Non-pigmented ciliary epithelial cell (primary cell): ENCODE data around the gene RAB21.
A peak's percentile ranks its signal among the peaks of the same experiment; 100 is the strongest.
"Not testable (repeated sequence)": the region's sequence is repeated elsewhere in the genome, so short reads cannot be mapped to it uniquely, and the experiment has no call there.

ENCODE experiments used
- DNase-seq: peaks from one replicate; pipeline ENCODE4 v3.0.0-alpha.2; 2010; ENCODE audit warnings: low read depth

Gene RAB21

GRCh38 chr12:71799106-71799505 is 44.4 kb downstream of the RAB21 start:
- DNase-seq, result no peak

DNA sequence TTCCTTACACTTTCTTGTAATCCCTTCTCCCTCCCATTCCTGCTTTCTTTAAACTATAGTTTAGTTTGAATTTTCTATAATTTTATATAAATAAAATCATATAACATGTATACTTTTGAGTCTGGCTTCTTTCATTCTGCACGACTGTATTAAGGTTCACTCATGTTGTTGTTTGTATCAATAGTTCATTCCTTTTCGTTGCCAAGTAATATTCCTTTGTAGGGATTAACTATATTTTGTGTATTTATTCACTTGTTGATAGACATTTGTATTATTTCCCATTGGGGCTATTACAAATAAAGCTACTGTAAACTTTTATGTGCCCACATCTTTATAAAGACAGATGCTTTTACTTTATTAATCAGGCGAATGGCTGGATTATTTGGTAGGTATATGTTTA is 45.5 kb downstream of the RAB21 start:
- DNase-seq, result no peak

GRCh38 chr12:71804505-71804904 is 49.8 kb downstream of the RAB21 start:
- DNase-seq, result no peak

DNA sequence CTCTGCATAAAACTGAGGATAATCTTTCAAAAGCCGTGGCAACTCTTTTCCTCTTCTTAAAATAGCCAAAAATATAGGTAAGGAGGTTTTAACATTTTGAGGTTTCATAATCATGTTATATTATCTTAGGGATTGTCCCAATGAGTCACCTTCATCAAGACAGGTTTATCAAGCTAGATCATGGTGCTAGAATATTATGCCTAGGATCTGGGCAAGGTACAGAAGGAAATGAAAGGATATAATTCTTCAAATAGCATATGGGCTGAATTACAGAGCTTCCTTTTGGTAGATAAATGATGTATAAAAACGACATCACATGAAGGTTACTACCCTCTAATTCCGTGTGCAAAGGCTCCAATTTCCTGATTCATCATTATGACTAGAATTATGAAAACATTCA is 56.3 kb downstream of the RAB21 start:
- no peak for DNase-seq

- DNase-seq, result not testable (repeated sequence)
These were observed 60.6 kb downstream of the RAB21 start for GRCh38 chr12:71815242-71815641.

DNA sequence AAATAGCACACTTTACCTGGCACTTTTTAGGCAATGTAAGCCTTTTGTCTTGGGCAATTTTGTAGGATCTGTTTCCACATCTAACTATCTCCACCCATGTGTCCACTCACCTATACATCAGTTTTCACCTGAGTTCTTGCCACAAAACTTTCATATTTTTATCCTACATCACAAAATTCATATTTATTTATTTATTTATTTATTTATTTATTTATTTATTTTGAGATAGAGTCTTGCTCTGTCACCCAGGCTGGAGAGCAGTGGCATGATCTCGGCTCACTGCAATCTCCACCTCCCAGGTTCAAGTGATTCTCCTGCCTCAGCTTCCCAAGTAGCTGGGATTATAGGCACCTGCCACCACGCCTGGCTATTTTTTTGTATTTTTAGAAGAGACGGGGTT is 67.4 kb downstream of the RAB21 start:
- not testable (repeated sequence) for DNase-seq

- DNase-seq, result no peak
These were observed 74.2 kb downstream of the RAB21 start for GRCh38 chr12:71828813-71829212.

GRCh38 chr12:71837356-71837755 is 82.7 kb downstream of the RAB21 start:
- no peak for DNase-seq

DNA sequence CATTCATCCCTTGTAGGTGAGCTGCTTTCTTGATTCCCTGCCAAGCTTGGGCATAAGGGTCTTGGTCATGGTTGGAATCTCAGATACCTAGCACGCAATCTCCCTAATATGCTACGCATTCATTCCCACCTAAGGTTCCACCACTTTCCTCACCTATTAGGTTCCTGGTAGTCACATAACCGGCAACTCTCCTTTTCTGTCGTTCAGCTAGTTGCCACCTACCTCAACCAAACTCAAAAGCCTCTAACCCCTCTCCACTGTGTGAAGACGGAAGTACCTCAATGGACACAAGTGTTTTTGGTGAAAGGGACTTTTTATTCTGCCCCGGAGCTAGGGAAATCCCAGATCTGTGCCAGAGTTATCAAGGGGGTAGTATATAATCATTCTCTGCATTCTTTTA is 83.6 kb downstream of the RAB21 start:
- no peak for DNase-seq

DNA sequence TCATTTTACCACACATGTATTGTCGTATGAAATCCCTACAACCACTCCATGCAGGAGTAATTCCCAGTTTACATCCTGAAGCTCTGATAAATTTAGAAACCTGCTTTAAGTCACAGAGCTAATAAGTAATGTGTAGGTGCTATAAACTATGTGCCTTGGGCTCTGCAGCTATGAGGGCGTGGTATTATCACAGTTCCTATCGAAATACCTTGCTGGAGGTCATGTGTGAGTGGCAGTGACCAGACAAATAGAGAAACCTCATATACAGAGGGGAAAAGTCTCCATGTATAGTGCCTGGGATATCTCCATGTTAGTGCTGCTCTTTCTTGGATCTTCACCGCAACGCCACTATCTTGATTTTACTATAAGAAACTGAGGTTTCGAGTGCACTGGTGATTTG is 84.0 kb downstream of the RAB21 start:
- DNase-seq, result no peak

DNA sequence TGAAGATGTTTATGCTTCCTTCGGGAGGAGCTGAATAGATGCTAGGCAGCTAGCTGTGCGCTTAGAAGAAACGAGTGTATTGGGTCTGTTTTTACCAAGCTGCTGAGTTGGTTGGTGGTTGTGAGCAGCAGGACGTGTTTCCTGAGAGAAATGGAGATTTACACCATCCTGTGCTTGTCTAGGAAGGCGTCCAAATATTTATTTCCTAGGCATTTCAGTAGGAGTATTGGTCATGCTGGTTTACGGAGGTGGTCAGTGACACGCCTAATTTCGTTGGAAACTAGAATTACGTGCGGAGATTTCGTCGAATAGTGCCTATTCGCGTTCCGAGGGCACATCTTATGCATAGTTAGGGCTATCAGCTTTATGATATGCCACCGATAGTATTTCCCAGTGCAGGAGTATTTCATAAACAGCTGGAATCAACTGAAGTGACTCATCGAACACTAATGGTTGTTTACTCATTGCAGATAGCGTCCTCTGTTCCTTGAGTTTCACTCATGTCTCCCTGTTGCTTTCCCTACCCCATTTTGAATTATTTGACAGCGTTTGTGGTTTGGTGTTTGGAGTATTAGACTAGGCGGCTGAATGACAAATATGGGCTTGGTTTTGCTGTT is 85.7 kb downstream of the RAB21 start:
- peak; percentile 51 for DNase-seq

- no peak for DNase-seq
These were observed 91.8 kb downstream of the RAB21 start for GRCh38 chr12:71846322-71846940.

DNA sequence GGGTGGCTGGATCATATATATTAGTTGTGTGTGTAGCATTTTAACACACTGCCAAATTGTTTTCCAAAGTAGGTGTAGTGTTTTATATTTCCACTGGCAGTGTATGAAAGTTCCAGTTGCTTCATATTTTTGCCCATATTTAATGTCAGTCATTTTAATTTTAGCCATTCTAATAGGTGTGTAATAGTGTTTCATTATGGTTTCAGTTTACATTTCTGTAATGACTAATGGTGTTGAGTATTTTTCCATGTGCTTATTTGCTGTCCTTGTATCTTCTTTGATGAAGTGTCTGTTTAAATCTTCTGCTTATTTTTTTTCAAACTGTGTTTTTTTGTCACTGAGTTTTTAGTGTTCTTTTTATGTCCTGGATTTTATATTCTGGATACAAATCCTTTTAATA is 93.5 kb downstream of the RAB21 start:
- no peak for DNase-seq

DNA sequence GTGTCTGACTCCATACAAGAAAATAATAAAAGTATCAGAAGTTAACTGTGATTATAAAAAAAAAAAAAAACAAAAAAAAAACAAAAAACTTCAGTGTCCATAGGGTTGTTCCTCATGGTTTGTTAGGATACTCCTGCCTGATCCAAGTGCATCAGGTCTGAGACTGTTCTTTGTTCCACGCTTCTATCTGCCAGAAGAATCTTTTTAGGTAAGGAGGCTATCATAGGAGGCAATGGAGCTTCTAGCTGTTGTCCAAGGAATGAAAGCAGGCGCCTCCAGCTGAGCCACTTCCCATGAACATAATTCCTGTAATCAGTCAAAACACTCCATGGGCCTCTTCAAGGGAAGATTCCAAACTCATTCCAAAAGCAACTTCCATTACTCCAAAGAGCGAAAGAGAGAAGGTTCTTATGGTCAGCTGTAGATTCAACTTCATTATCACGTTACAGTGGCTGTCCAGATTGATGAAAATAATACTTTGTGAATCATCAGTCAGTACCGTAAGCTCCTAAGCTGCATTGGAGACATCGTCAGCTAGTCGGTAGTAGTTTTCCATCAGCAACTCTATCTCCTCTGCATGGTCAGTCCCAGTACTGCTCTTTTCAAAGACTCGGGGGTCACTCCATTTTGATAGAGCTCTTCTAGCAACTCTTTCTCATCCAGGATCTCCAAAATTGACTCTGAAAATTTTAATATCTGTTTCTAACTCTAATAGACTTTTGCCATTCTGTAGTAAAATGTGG is 94.6 kb downstream of the RAB21 start:
- DNase-seq, result no peak
